Measurements from ENCODE around the gene ANKS1B. TPM values are rescaled to one million over a fixed set of nuclear protein-coding genes. Genes with fewer than 3 reads are reported as not detected.
"Not testable (repeated sequence)": the region's sequence is repeated elsewhere in the genome, so short reads cannot be mapped to it uniquely, and the experiment has no call there.

ANKS1B gene
- total RNA-seq, 1 donor from 2014 or later, result 10.6 TPM

- no peak for DNase-seq (ENCODE audit: low spot score)
Observed at GRCh38 chr12:99063182-99063581, 921.6 kb downstream of the ANKS1B start.

GRCh38 chr12:99059824-99060511, 924.8 kb downstream of the ANKS1B start:
- DNase-seq (ENCODE audit: low spot score), result peak; percentile 11

GRCh38 chr12:99057670-99058069, 927.1 kb downstream of the ANKS1B start:
- no peak for DNase-seq (ENCODE audit: low spot score)

- no peak for DNase-seq (ENCODE audit: low spot score)
Observed at GRCh38 chr12:99056186-99056585, 928.5 kb downstream of the ANKS1B start.

GRCh38 chr12:99055299-99055698, 929.4 kb downstream of the ANKS1B start:
- DNase-seq (ENCODE audit: low spot score), result no peak

- DNase-seq (ENCODE audit: low spot score), result no peak
Observed at GRCh38 chr12:99054601-99055128, 930.1 kb downstream of the ANKS1B start.

GRCh38 chr12:99053616-99054362, 930.9 kb downstream of the ANKS1B start:
- no peak for DNase-seq (ENCODE audit: low spot score)

GRCh38 chr12:99049774-99050173, 935.0 kb downstream of the ANKS1B start:
- DNase-seq (ENCODE audit: low spot score), result no peak

GRCh38 chr12:99045158-99045557, 939.6 kb downstream of the ANKS1B start:
- DNase-seq (ENCODE audit: low spot score), result no peak

- peak; percentile 60 for DNase-seq (ENCODE audit: low spot score)
Observed at GRCh38 chr12:99043319-99043914, 941.3 kb downstream of the ANKS1B start.

- no peak for DNase-seq (ENCODE audit: low spot score)
Observed at GRCh38 chr12:99042226-99042625, 942.5 kb downstream of the ANKS1B start.

GRCh38 chr12:99039367-99040120, 945.2 kb downstream of the ANKS1B start:
- no peak for DNase-seq (ENCODE audit: low spot score)

GRCh38 chr12:99036566-99036965, 948.2 kb downstream of the ANKS1B start:
- DNase-seq (ENCODE audit: low spot score), result no peak

GRCh38 chr12:99035803-99036202, 948.9 kb downstream of the ANKS1B start:
- no peak for DNase-seq (ENCODE audit: low spot score)

- not testable (repeated sequence) for DNase-seq (ENCODE audit: low spot score)
Observed at GRCh38 chr12:99034201-99034600, 950.5 kb downstream of the ANKS1B start.

GRCh38 chr12:99029511-99030271, 955.0 kb downstream of the ANKS1B start:
- DNase-seq (ENCODE audit: low spot score), result no peak

GRCh38 chr12:99027461-99027860, 957.3 kb downstream of the ANKS1B start:
- peak; percentile 22 for DNase-seq (ENCODE audit: low spot score)

- DNase-seq (ENCODE audit: low spot score), result no peak
Observed at GRCh38 chr12:99027055-99027393, 957.7 kb downstream of the ANKS1B start.

GRCh38 chr12:99026332-99027054, 958.2 kb downstream of the ANKS1B start:
- no peak for DNase-seq (ENCODE audit: low spot score)

- no peak for DNase-seq (ENCODE audit: low spot score)
Observed at GRCh38 chr12:99024870-99025269, 959.9 kb downstream of the ANKS1B start.

GRCh38 chr12:99024191-99024590, 960.5 kb downstream of the ANKS1B start:
- DNase-seq (ENCODE audit: low spot score), result no peak
